ENCODE results near the gene MICAL1.

- TF ChIP-seq CTCF (IDR thresholded peaks at IDR 0.05; ENCODE audit: insufficient read depth, low read length) (no peak), POLR2AphosphoS5 (IDR thresholded peaks at IDR 0.05; ENCODE audit: low read depth) (no peak), GABPA (IDR thresholded peaks at IDR 0.05; ENCODE audit: low read depth) (no peak), REST (IDR thresholded peaks at IDR 0.05; ENCODE audit: insufficient replicate concordance, low read depth) (no peak)
Measured at GRCh38 chr6:109456710-109457561, 1.4 kb upstream of the MICAL1 start.
